SU-DHL-6 (cell line): ENCODE results near the gene LIMCH1.

Experiments used
- H2AFZ ChIP-seq: fragments of 200-600 bp; sonication (generic); 2 replicates; pipeline ENCODE4 v1.6.1; 2014; ENCODE audit warnings: low read depth, mild to moderate bottlenecking, moderate library complexity, mixed read lengths, antibody characterized with exemption, low read length; ENCODE audit not compliant: severe bottlenecking
- H3F3A ChIP-seq: fragments of 200-600 bp; shearing (Covaris generic); 2 replicates; pipeline ENCODE4 v1.6.0; 2016; ENCODE audit warnings: antibody characterized with exemption, mild to moderate bottlenecking; ENCODE audit not compliant: insufficient read depth
- H3K27ac ChIP-seq: fragments of 200-600 bp; sonication (generic); 2 replicates; pipeline ENCODE4 v1.5.1; 2016; ENCODE audit warnings: low read depth, mild to moderate bottlenecking, low read length, moderate library complexity, mixed read lengths
- H3K27me3 ChIP-seq: fragments of 200-600 bp; sonication (generic), shearing (Covaris generic); 2 replicates; pipeline ENCODE4 v1.6.0; 2014; ENCODE audit warnings: mild to moderate bottlenecking, low read length
- H3K36me3 ChIP-seq: fragments of 200-600 bp; sonication (generic); 2 replicates; pipeline ENCODE4 v1.6.1; 2014; ENCODE audit warnings: mild to moderate bottlenecking, low read length, mixed read lengths
- H3K4me2 ChIP-seq: fragments of 300-600, 200-600 bp; shearing (Covaris generic), sonication (generic); 2 replicates; pipeline ENCODE4 v1.6.0; 2014; ENCODE audit warnings: low read length, low read depth, mild to moderate bottlenecking; ENCODE audit not compliant: poor library complexity, severe bottlenecking
- H3K4me3 ChIP-seq: fragments of 200-600 bp; sonication (generic); 2 replicates; pipeline ENCODE4 v1.5.1; 2014; ENCODE audit warnings: antibody characterized with exemption, low read length, mild to moderate bottlenecking, mixed read lengths; ENCODE audit not compliant: insufficient read depth, poor library complexity, severe bottlenecking
- H3K79me2 ChIP-seq: fragments of 200-600 bp; sonication (generic); 2 replicates; pipeline ENCODE4 v1.6.1; 2014; ENCODE audit warnings: mild to moderate bottlenecking, low read length, moderate library complexity; ENCODE audit not compliant: insufficient read depth
- H3K9ac ChIP-seq: fragments of 200-600 bp; sonication (generic); 2 replicates; pipeline ENCODE4 v1.7.0; 2014; ENCODE audit warnings: mild to moderate bottlenecking, low read length
- H3K9me2 ChIP-seq: fragments of 200-600 bp; sonication (generic); replicated peaks from 2 replicates; pipeline ENCODE4 v1.6.1; 2014; ENCODE audit warnings: low read length; ENCODE audit not compliant: insufficient read depth
- H3K9me3 ChIP-seq: fragments of 200-600 bp; sonication (generic); 2 replicates; pipeline ENCODE4 v1.6.1; 2014; ENCODE audit warnings: low read length, mixed read lengths; ENCODE audit not compliant: insufficient read depth
- H4K20me1 ChIP-seq: fragments of 200-600 bp; sonication (generic); 2 replicates; pipeline ENCODE4 v1.6.1; 2014; ENCODE audit warnings: low read depth, mild to moderate bottlenecking, antibody characterized with exemption, low read length, moderate library complexity, mixed read lengths
- CTCF ChIP-seq: fragments of 200-600 bp; sonication (generic); IDR thresholded peaks from one replicate; pipeline ENCODE4 v1.5.1; 2017; ENCODE audit warnings: antibody characterized with exemption, mild to moderate bottlenecking, low read length, moderate library complexity; ENCODE audit not compliant: insufficient read depth, poor library complexity, severe bottlenecking
- EZH2phosphoT487 ChIP-seq: fragments of 200-600 bp; sonication (generic), shearing (Covaris generic); conservative IDR thresholded peaks from 2 replicates; pipeline ENCODE4 v1.6.1; 2018; ENCODE audit warnings: mild to moderate bottlenecking, antibody characterized with exemption, low read length, moderate library complexity, mixed read lengths

LIMCH1 gene

DNA sequence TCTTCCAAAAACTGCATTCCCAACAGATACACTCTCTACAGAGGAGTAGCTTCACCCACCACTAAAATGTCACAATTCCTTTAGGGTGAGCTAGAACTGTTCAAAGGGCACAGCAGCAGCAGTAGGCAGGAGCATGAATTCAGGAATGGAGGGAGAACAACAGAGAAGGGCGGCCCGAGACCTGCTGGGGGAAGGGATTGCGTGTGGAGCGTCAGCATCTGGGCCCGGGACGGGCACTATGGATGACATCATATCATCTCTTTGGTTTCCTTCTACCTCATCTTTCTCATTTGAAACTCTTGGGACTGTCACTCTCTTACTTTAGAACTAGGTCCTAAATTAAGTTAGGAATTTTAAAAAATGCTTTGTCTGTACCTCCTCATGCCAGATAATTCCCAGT lies 115.6 kb downstream of the LIMCH1 start:
- no peaks in the 10 kb centered on the region for H3F3A ChIP-seq
- no peaks in the 10 kb centered on the region for H3K79me2 ChIP-seq
- H3K27me3 ChIP-seq = no peaks in the 10 kb centered on the region
- H3K36me3 ChIP-seq = no peaks in the 10 kb centered on the region
- H3K27ac ChIP-seq = no peak overlapping the region
- no peaks in the 10 kb centered on the region for H3K9me2 ChIP-seq
- H3K9ac ChIP-seq = no peak overlapping the region
- no peak overlapping the region for H3K4me2 ChIP-seq
- no peak overlapping the region for H3K4me3 ChIP-seq
- TF ChIP-seq EZH2phosphoT487 = no peak
- no peak for TF ChIP-seq CTCF
- H2AFZ ChIP-seq = no peak overlapping the region
- H3K9me3 ChIP-seq = no peaks in the 10 kb centered on the region
- no peaks in the 10 kb centered on the region for H4K20me1 ChIP-seq

DNA sequence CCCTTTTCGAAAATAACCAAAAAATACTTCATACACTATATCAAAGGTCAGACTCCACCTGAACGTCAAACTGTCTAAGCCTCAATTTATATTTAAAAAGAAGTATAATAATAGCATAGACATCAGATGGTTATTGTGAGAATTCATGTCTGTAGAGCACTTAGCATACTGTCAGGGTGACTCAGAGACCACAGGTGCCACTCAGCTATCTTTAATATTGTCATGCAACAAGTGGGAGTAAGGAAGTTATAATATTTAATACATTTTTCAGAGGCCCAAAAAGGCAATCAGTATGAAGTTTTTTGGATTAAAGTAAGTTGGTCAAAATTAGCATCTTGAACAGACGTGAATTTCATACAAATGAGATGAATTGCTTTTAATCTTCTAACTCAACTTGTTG lies 117.2 kb downstream of the LIMCH1 start:
- Histone ChIP-seq H3K9me3 (no peaks in the 10 kb centered on the region), H3K79me2 (no peaks in the 10 kb centered on the region), H4K20me1 (no peaks in the 10 kb centered on the region), H3F3A (no peaks in the 10 kb centered on the region), H3K4me2 (no peak overlapping the region), H3K27ac (no peak overlapping the region), H3K4me3 (no peak overlapping the region), H2AFZ (no peak overlapping the region), H3K36me3 (no peaks in the 10 kb centered on the region), H3K9me2 (no peaks in the 10 kb centered on the region), H3K27me3 (no peaks in the 10 kb centered on the region), H3K9ac (no peak overlapping the region)
- TF ChIP-seq CTCF (no peak), EZH2phosphoT487 (no peak)

GRCh38 chr4:41656106-41656505 lies 118.1 kb downstream of the LIMCH1 start:
- no peaks in the 10 kb centered on the region for H3K9me3 ChIP-seq
- H3K9ac ChIP-seq = no peak overlapping the region
- H3K4me2 ChIP-seq = no peak overlapping the region
- no peaks in the 10 kb centered on the region for H3F3A ChIP-seq
- H4K20me1 ChIP-seq = no peaks in the 10 kb centered on the region
- H3K9me2 ChIP-seq = no peaks in the 10 kb centered on the region
- no peak overlapping the region for H3K4me3 ChIP-seq
- TF ChIP-seq CTCF (no peak), EZH2phosphoT487 (no peak)
- no peak overlapping the region for H2AFZ ChIP-seq
- no peaks in the 10 kb centered on the region for H3K79me2 ChIP-seq
- H3K27me3 ChIP-seq = no peaks in the 10 kb centered on the region
- no peak overlapping the region for H3K27ac ChIP-seq
- H3K36me3 ChIP-seq = no peaks in the 10 kb centered on the region
